Esophagus squamous epithelium (tissue), 4 donors: ENCODE data around the gene CREB3.

Source experiments
- CTCF ChIP-seq, 6 experiments: fragments of 450-650 bp in 4 of 6; fragments of 200-600 bp in 2 of 6; sonication (generic) in 2 of 6; IDR thresholded peaks; one replicate each; pipeline ENCODE4 v1.5.1; 2016 to 2019; ENCODE audit warnings: antibody characterized with exemption in 6 of 6, mild to moderate bottlenecking in 4 of 6, moderate library complexity in 4 of 6
- POLR2A ChIP-seq, 4 donors: fragments of 450-650 bp; IDR thresholded peaks; one replicate each; pipeline ENCODE4 v1.6.1; 2017; ENCODE audit warnings: antibody characterized with exemption in 4 of 4, mild to moderate bottlenecking in 4 of 4, moderate library complexity in 3 of 4

- TF ChIP-seq CTCF (IDR thresholded peaks at IDR 0.05) (no peak), POLR2A (IDR thresholded peaks at IDR 0.05) (no peak)
Observed at GRCh38 chr9:35698231-35698630, 34.2 kb upstream of the CREB3 start.
